ENCODE measurements around the gene ANTXR1.

GRCh38 chr2:69186614-69187013 is 173.6 kb downstream of the ANTXR1 start:
- no peak for TF ChIP-seq CTCF (conservative IDR thresholded peaks at IDR 0.05)
- no peak for TF ChIP-seq EZH2 (IDR thresholded peaks at IDR 0.05; ENCODE audit: low read depth)
